NCI-H2081 treated with DMSO at 0.1 percent for 48 hours (cell line): ENCODE data around the gene KRT27.

Experiments
- DNase-seq: peaks from one replicate; lab custom pipeline; 2025; lab: John Stamatoyannopoulos, UW

The KRT27 gene

DNA sequence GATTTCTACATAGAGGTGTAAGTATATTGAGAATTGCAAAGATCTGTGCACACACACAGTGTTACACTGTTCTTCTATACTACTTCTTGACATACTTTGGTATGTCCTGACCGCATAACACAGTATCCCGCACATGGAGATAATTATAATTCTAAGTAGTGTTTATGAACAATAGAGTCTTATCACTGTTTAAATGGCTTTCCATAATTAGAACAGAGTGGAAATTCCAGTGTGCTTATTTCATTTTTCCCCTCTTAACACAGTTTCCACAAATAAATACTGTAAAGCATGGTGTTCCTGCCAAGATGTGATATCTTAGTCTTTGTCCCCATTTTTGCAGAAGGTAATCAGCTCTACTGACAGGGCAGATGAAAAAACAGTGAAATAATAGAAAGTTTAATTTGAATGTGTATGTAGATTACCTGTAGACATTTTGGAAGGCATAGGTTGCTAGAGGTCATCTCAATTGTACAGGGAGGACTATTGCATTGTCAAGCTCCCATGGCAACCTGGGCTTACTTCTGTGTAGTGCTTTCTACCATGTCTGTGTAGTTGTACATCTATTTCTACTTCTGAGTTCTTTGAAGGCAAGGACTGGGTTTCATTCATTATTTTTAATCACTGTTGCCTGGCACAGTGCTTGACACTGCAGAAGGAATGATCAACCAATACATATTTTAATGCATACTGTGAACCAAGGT is 27.5 kb upstream of the KRT27 start:
- no peak for DNase-seq

- DNase-seq = no peak
These were observed 23.8 kb upstream of the KRT27 start for GRCh38 chr17:40806131-40806530.

DNA sequence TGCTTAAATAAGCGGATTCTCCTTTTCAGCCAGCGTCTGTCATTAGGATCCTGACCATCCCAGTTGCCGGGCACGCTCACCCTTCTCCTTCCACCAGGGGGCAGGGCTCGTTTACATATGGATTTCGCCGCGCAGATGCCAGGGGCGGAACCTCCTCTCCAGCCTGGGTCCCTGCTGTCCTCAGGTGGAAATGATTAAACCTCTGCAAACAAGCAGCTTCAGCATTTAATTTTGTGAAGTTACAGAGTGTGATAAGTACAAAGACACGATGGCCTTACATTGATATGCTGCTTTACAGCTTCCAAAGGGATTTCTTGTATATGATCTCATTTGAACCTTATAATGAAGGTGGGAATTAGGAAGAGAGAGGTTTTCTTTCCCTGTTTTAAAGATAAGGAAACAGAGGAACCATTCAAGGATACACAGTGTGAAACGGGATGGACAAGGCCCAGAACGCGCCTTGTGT is 21.3 kb upstream of the KRT27 start:
- peak; percentile 57 for DNase-seq

- DNase-seq = no peak
These were observed 18.8 kb upstream of the KRT27 start for GRCh38 chr17:40801157-40801556.

DNA sequence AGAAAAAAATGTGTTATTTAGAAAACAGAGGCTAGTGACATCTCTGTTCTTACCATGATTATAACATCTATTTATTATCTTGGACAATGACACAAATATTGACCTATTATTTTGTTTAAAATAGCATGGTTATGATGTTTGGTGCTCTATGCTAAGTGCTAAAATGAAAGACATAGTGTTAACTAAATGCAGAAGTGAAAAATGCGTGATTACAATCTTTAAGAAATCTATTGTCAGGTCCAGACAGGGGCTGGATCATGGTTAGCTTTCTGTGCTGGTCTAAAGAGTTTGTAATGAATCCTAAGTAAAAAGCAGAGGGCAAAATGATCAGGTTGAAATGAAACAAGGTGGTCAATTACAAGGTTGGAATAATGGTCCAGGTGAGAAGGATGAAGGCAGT is 18.0 kb upstream of the KRT27 start:
- DNase-seq = no peak

DNA sequence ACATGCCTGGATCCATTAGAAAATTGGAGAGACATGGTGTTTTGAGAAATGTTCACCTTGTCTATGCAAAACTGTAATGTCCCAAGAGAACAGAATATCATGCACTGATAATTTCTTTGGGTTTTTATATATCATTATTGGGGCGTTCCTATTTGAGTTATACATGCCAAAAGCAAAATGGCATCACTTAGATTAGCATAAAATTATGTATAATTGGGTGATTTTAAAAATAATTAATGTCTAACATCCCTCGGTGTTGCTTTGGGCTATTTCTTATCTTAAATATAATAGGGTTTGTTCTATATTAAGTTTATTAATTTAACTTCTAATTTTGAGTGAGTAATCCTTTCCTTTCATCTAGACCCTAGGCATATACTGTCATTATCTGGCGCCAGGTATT is 17.5 kb upstream of the KRT27 start, which contains the start of gene KRT28:
Gene KRT28 (minus strand): TSS at position 101 of the 400 bp plus-strand sequence. CDS start 66 bp downstream, at position 35.
- no peak for DNase-seq

- DNase-seq = no peak
These were observed 14.5 kb upstream of the KRT27 start for GRCh38 chr17:40796846-40797245.

DNA sequence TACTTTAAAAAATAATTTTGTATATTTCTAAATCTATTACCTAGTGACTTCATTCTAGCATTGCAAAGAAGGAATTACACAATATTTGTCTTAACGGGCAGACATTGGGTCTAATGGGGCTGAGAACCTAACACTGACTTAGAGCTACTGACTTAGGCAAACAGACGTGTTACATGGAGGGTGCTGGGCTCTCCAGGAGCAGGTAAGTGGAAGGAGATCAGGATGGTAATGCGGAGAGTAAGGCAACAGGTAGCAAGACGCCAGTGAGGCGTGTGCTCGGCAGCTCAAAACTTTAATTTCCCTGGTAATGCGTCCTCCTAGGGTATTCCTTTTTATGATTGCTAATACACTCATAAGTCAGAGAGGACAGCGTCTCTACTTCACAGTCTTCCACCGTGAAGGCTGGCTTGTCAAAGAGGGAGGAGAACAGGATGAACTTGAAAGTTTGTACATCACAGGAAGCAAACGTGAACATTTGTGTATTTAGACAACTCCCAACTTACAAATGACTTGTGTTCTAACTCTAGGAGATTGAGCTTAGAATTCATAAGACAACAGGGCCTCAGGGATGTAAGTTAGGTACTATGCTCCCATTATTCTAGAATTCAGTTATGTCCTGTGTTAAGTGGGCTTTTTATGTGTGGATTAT is 12.8 kb upstream of the KRT27 start:
- DNase-seq = no peak

DNA sequence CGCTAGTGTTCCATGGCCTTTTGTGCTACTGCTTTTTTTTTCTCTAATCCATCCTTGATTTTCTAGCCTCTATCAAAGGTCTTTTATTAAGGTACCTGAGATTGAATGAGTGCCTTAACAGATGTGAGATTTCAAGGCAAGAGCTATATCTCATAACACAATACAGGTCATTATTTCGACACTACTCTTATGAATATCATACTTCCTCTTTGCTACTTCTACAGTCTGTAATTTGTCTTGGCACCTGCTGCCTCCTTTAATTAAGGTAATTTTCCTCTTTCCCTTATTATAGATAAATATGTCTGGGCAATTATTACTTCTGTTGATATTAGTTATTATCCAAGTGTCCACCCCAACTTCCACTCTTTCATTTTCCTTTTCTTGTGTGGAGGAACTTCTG is 12.1 kb upstream of the KRT27 start:
- DNase-seq = no peak

GRCh38 chr17:40793832-40794231 is 11.5 kb upstream of the KRT27 start:
- DNase-seq = no peak

GRCh38 chr17:40791787-40792436 is 9.6 kb upstream of the KRT27 start:
- no peak for DNase-seq

GRCh38 chr17:40791111-40791510 is 8.8 kb upstream of the KRT27 start:
- DNase-seq = no peak

DNA sequence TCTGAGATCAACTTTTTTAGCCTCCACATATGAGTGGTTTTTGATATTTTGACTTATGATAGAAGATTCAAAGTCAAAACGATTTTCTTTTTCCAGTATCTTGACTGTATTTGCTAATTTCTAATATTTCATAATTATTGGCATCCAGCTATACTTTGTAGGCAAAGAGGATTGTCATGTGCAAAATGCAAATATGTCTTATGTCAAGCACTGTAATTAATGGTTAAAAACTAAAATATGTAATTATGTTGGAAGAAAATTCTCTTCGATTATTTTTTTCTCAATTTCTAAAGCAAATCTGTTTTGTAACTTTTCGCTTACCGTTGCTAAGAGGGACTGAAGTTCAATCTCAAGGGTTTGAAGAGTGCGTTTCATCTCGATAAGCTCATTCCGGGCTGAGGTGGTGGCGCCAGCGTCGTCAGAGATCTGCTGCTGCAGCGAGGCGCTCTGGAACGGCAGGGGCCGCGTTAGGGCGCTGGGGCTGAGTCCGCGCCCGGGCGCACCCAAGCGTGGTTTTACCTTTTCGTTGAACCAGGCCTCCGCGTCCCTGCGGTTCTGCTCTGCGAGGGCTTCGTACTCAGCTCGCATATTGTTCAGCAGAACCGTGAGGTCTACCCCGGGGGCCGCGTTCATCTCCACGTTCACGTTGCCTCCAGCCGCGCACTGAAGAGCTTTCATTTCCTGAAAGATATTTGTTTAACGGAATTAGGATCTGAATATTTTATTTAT is 3.0 kb downstream of the KRT27 start:
- no peak for DNase-seq

DNA sequence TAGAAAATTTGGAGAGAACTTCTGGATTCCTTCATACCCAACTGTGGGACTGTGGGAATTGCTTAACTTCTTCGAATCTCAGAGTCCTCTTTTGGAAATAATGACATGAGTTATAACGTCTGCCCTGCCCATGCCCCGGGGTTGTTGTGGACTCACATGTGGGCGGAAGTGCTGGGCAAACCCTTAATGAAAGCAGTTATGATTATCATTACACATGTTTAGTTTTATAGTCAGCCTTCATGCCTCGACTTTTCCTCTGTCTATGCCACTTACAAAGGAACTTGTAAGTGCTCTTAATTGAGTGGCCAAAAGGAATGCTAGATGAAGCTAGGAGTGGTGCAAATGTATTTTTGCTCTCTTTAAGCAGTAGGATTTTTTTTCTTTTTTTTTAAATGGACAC is 3.9 kb downstream of the KRT27 start:
- DNase-seq = no peak

GRCh38 chr17:40777971-40778370 is 4.4 kb downstream of the KRT27 start:
- DNase-seq = no peak

- DNase-seq = no peak
These were observed 4.9 kb downstream of the KRT27 start for GRCh38 chr17:40777459-40777858.

DNA sequence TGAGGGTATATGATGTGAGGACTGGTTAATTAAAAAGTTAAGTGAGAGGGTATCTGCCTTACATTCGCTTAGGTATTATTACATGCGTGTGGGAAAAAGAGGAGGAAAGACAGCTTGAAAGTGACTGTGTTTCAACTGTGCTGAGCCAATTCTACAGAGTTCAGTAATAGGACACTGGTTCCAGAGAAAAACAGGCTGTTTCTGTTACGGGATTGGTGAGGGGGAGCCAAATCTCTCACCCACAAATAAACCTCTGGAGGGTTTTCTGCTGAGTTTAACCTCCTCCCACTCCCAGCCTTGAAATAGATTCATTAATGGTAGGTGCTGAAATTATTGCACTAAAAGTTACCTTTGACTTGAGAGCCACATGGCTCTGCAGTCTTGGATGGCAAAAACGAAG is 6.4 kb downstream of the KRT27 start:
- no peak for DNase-seq

DNA sequence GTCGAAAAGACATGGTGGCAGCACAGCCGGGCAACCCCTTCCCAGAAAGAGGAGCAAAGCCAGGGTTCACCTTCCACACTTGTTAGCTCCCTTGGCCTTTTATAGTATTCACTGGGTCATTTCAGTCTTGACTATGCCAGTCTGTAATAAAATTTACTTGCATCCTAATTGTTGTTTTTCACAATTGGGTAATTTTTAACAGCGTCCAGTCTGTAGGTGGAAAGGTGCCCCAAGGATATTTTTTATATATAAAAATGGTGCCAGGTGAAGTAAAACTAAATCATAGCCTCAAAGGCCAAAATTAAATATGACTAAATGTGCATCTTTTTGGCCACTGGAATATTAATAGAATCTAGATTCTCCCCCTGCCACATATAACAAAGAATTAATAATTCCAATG is 10.2 kb downstream of the KRT27 start, which contains the start of gene KRT26:
Gene KRT26 (minus strand): TSS at position 101 of the 400 bp plus-strand sequence. CDS start 88 bp downstream, at position 13.
- DNase-seq = no peak

DNA sequence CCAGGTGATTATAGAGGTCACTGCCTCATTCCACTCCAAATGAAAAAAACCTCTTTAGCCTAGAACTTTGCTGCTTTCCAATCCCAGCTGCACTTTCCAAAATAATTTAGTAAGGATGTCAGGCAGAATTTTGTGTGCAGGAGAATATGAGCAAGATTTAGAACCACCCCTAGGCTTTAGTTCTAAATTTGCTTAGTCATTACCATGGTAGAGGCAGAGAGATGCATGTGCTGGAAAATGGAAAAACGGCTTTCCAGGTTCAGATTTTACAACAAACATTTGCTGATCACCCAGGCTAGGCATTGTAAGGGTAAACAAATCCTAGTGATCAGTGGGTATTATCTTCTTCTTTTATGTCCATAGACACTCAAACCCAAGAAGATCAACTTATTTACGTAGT is 16.7 kb downstream of the KRT27 start:
- no peak for DNase-seq

DNA sequence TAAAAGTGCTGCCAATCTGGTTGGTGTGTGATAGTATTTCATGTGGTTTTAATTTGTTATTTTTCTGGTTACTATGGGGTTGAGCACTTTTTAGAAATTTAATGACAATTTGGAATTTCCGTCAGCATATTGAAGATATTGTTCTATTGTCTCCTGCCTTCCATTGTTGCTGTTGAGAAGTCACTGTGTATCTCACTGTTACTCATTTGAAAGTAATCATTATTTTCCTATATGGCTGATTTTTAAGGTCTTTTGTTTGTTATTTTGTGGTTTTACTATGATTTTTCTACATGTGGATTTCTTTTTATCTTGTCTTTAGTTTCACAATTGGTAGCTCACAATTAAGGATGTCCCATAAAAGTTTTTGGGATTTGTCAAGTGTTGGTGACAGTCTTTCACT is 18.6 kb downstream of the KRT27 start:
- no peak for DNase-seq

DNA sequence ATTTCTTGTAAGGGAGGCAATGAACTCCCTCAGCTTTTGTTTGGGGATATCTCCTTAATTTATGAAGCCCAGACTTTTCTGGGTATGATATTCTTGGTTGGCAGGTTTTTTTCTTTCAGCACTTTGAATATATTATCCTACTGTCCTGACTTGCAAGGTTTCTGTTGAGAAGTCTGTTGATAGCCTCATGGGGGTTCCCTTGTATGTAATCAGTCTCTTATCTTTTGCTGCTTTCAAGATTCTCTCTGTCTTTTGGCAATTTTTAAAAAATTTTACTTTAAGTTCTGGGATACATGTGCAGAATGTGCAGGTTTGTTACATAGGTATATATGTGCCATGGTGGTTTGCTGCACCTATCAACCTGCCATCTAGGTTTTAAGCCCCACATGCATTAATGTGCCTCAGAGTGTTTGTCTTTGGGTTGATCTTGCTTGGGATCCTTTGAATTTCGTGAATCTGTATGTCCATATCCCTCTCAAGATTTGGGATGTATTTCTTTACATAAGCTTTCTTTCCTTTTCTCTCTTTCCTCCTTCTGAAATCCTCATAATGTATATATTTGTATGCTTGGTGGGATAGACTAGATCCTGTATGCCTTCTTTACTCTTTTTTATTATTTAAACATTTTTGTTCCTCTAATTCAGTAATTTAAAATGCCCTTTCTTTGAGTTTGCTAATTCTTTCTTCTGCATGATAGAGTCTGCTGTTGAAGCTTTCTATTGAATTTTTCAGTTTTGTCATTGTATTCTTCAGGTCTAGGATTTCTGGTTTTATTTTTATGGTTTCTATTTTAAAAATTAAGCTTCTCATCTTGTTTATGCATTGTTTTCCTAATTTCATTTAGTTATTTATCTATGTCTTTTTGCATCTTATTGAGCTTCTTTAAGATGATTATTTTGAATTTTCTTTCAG is 22.0 kb downstream of the KRT27 start:
- DNase-seq = no peak
